SK-N-SH treated with all-trans-retinoic acid at 6 μM for 48 hours (cell line): ENCODE measurements around the gene FTCD.

Experiments used
- ATAC-seq: fragments of 200-7000 bp; cut with Tn5 transposase; 3 replicates; pipeline ENCODE4 v1.9.1; 2020; ENCODE audit warnings: mild to moderate bottlenecking, moderate library complexity
- BACH2 ChIP-seq: fragments of 250-450 bp; sonication (Bioruptor Pico); IDR thresholded peaks from 2 replicates; pipeline ENCODE4 v1.9.0; 2021; ENCODE audit warnings: mild to moderate bottlenecking, borderline replicate concordance
- CSDC2 ChIP-seq: fragments of 250-450 bp; sonication (Bioruptor Pico); IDR thresholded peaks from 2 replicates; pipeline ENCODE4 v1.5.0; 2020; ENCODE audit warnings: mild to moderate bottlenecking, moderate library complexity
- ESRRG ChIP-seq: fragments of 250-450 bp; sonication (Bioruptor Pico); IDR thresholded peaks from 2 replicates; pipeline ENCODE4 v1.6.1; 2021; ENCODE audit warnings: mild to moderate bottlenecking
- GLIS3 ChIP-seq: fragments of 250-450 bp; sonication (Bioruptor Pico); IDR thresholded peaks from 2 replicates; pipeline ENCODE4 v1.5.0; 2020; ENCODE audit warnings: mild to moderate bottlenecking, moderate library complexity
- ISL1 ChIP-seq: fragments of 250-450 bp; sonication (Bioruptor Pico); IDR thresholded peaks from 2 replicates; pipeline ENCODE4 v2.1.2; 2022; ENCODE audit warnings: mild to moderate bottlenecking, moderate library complexity
- OSR1 ChIP-seq: fragments of 250-450 bp; sonication (Bioruptor Pico); IDR thresholded peaks from 2 replicates; pipeline ENCODE4 v1.8.0; 2022; ENCODE audit warnings: moderate library complexity, mild to moderate bottlenecking, inconsistent platforms
- RARB ChIP-seq: fragments of 250-450 bp; sonication (Bioruptor Pico); IDR thresholded peaks from 2 replicates; pipeline ENCODE4 v1.8.0; 2021; ENCODE audit warnings: mild to moderate bottlenecking, moderate library complexity
- SNAI2 ChIP-seq: fragments of 250-450 bp; sonication (Bioruptor Pico); IDR thresholded peaks from 2 replicates; pipeline ENCODE4 v1.5.0; 2020; ENCODE audit warnings: mild to moderate bottlenecking, moderate library complexity
- TCF4 ChIP-seq: fragments of 250-450 bp; sonication (Bioruptor Pico); IDR thresholded peaks from 2 replicates; pipeline ENCODE4 v1.8.0; 2021; ENCODE audit warnings: mild to moderate bottlenecking, moderate library complexity, borderline replicate concordance
- ZC3H10 ChIP-seq: fragments of 250-450 bp; sonication (Bioruptor Pico); IDR thresholded peaks from 2 replicates; pipeline ENCODE4 v1.5.1; 2021; ENCODE audit warnings: mild to moderate bottlenecking, moderate library complexity
- ZFP3 ChIP-seq: fragments of 250-450 bp; sonication (Bioruptor Pico); IDR thresholded peaks from 2 replicates; pipeline ENCODE4 v1.5.0; 2020; ENCODE audit warnings: mild to moderate bottlenecking, moderate library complexity
- ZFP30 ChIP-seq: fragments of 450-650 bp; formaldehyde crosslinking; IDR thresholded peaks from 2 replicates; pipeline ENCODE4 v1.5.0; 2022; ENCODE audit warnings: mild to moderate bottlenecking, moderate library complexity
- ZNF70 ChIP-seq: fragments of 450-650 bp; formaldehyde crosslinking; IDR thresholded peaks from 2 replicates; pipeline ENCODE4 v1.5.0; 2020; ENCODE audit warnings: mild to moderate bottlenecking, moderate library complexity
- ZNF8 ChIP-seq: fragments of 450-650 bp; formaldehyde crosslinking; IDR thresholded peaks from 2 replicates; pipeline ENCODE4 v1.5.0; 2020; ENCODE audit warnings: mild to moderate bottlenecking, moderate library complexity
- TF ChIP-seq, protein P1 (sequence below): fragments of 250-450 bp; sonication (Bioruptor Pico); IDR thresholded peaks from 2 replicates; pipeline ENCODE4 v1.8.0; 2021; ENCODE audit warnings: low read depth, mild to moderate bottlenecking, moderate library complexity, borderline replicate concordance
- TF ChIP-seq, protein P2 (sequence below): fragments of 250-450 bp; sonication (Bioruptor Pico); IDR thresholded peaks from 2 replicates; pipeline ENCODE4 v1.8.0; 2020; ENCODE audit warnings: mild to moderate bottlenecking, moderate library complexity, borderline replicate concordance
- TF ChIP-seq, protein P3 (sequence below): fragments of 250-450 bp; sonication (Bioruptor Pico); IDR thresholded peaks from 2 replicates; pipeline ENCODE4 v1.5.1; 2020; ENCODE audit warnings: low read depth, mild to moderate bottlenecking, moderate library complexity
- TF ChIP-seq, protein P4 (sequence below): fragments of 250-450 bp; sonication (Bioruptor Pico); IDR thresholded peaks from 2 replicates; pipeline ENCODE4 v1.5.0; 2020; ENCODE audit warnings: mild to moderate bottlenecking, moderate library complexity

Gene FTCD

DNA sequence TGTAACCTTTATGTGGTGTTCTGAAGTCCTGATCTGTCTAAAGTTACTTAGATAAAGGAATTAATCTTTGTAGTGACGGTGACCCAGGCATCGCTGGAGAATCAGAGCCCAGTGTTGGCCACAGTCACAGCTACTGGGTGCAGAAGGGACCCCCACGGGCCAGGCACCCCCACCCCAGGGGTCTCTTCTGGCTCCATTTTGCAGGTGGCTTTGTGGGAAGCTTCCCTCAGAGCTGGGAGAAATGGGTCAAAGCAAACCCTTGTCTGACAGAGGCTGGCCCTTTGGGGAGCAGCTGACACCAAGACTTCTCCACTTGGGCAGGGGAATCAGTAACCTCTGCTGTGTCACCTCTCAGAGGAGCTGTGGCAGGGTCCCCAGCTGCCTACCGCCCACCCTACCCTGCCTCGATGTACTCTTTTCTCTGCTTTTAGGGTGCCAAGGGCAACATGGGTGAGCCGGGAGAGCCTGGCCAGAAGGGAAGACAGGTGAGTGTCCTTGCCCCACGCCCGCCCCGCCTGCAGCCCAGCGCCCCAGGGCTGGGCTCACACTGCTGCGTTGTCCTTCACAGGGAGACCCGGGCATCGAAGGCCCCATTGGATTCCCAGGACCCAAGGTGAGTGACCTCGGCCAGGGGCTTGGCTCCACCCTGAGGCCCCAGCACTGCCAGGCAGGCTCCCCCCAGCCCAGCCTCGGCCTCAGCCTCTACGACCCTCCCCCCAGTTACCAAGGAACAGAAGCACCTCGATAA lies 39.8 kb downstream of the FTCD start:
- ATAC-seq, result no peak
- TF ChIP-seq, protein P1, sequence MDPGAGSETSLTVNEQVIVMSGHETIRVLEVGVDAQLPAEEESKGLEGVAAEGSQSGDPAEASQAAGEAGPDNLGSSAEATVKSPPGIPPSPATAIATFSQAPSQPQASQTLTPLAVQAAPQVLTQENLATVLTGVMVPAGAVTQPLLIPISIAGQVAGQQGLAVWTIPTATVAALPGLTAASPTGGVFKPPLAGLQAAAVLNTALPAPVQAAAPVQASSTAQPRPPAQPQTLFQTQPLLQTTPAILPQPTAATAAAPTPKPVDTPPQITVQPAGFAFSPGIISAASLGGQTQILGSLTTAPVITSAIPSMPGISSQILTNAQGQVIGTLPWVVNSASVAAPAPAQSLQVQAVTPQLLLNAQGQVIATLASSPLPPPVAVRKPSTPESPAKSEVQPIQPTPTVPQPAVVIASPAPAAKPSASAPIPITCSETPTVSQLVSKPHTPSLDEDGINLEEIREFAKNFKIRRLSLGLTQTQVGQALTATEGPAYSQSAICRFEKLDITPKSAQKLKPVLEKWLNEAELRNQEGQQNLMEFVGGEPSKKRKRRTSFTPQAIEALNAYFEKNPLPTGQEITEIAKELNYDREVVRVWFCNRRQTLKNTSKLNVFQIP, result no peak
- TF ChIP-seq ZC3H10 (CRISPR knock-in tag) (no peak), BACH2 (CRISPR knock-in tag) (no peak), OSR1 (CRISPR knock-in tag) (no peak), RARB (CRISPR knock-in tag) (no peak), SNAI2 (CRISPR knock-in tag) (no peak), ESRRG (CRISPR knock-in tag) (no peak)
- TF ChIP-seq, protein P2, sequence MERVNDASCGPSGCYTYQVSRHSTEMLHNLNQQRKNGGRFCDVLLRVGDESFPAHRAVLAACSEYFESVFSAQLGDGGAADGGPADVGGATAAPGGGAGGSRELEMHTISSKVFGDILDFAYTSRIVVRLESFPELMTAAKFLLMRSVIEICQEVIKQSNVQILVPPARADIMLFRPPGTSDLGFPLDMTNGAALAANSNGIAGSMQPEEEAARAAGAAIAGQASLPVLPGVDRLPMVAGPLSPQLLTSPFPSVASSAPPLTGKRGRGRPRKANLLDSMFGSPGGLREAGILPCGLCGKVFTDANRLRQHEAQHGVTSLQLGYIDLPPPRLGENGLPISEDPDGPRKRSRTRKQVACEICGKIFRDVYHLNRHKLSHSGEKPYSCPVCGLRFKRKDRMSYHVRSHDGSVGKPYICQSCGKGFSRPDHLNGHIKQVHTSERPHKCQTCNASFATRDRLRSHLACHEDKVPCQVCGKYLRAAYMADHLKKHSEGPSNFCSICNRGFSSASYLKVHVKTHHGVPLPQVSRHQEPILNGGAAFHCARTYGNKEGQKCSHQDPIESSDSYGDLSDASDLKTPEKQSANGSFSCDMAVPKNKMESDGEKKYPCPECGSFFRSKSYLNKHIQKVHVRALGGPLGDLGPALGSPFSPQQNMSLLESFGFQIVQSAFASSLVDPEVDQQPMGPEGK (CRISPR knock-in tag), result no peak
- TF ChIP-seq, all 23 proteins: peak for 0

DNA sequence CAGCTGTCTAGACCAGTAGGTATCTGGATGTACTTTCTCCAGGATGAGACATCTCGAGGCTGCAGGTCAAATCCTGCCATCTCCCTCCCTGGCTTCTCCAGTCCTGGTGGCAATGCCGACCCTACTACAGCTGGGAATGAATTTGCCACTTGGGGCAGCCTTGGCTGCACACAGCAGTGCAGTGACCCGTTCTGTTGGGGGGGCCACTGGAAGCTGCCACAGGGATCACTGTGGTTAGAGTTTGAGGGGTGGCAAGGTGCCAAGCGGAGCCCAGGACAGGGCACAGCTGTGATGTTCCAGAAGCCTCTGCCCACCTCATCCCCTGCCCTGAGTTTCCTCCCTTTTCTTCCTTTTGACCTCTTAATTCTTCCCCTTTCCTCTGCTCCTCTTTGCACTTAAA lies 40.4 kb downstream of the FTCD start:
- no peak for ATAC-seq
- TF ChIP-seq GLIS3 (CRISPR knock-in tag) (no peak), RARB (CRISPR knock-in tag) (no peak), ISL1 (CRISPR knock-in tag) (no peak), ZC3H10 (CRISPR knock-in tag) (no peak), CSDC2 (CRISPR knock-in tag) (no peak), SNAI2 (CRISPR knock-in tag) (no peak), ZNF8 (CRISPR knock-in tag) (no peak), ZFP30 (CRISPR knock-in tag) (no peak)
- TF ChIP-seq, protein P3, sequence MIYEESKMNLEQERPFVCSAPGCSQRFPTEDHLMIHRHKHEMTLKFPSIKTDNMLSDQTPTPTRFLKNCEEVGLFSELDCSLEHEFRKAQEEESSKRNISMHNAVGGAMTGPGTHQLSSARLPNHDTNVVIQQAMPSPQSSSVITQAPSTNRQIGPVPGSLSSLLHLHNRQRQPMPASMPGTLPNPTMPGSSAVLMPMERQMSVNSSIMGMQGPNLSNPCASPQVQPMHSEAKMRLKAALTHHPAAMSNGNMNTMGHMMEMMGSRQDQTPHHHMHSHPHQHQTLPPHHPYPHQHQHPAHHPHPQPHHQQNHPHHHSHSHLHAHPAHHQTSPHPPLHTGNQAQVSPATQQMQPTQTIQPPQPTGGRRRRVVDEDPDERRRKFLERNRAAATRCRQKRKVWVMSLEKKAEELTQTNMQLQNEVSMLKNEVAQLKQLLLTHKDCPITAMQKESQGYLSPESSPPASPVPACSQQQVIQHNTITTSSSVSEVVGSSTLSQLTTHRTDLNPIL (CRISPR knock-in tag), result no peak
- TF ChIP-seq, protein P4, sequence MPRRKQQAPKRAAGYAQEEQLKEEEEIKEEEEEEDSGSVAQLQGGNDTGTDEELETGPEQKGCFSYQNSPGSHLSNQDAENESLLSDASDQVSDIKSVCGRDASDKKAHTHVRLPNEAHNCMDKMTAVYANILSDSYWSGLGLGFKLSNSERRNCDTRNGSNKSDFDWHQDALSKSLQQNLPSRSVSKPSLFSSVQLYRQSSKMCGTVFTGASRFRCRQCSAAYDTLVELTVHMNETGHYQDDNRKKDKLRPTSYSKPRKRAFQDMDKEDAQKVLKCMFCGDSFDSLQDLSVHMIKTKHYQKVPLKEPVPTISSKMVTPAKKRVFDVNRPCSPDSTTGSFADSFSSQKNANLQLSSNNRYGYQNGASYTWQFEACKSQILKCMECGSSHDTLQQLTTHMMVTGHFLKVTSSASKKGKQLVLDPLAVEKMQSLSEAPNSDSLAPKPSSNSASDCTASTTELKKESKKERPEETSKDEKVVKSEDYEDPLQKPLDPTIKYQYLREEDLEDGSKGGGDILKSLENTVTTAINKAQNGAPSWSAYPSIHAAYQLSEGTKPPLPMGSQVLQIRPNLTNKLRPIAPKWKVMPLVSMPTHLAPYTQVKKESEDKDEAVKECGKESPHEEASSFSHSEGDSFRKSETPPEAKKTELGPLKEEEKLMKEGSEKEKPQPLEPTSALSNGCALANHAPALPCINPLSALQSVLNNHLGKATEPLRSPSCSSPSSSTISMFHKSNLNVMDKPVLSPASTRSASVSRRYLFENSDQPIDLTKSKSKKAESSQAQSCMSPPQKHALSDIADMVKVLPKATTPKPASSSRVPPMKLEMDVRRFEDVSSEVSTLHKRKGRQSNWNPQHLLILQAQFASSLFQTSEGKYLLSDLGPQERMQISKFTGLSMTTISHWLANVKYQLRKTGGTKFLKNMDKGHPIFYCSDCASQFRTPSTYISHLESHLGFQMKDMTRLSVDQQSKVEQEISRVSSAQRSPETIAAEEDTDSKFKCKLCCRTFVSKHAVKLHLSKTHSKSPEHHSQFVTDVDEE, result no peak

DNA sequence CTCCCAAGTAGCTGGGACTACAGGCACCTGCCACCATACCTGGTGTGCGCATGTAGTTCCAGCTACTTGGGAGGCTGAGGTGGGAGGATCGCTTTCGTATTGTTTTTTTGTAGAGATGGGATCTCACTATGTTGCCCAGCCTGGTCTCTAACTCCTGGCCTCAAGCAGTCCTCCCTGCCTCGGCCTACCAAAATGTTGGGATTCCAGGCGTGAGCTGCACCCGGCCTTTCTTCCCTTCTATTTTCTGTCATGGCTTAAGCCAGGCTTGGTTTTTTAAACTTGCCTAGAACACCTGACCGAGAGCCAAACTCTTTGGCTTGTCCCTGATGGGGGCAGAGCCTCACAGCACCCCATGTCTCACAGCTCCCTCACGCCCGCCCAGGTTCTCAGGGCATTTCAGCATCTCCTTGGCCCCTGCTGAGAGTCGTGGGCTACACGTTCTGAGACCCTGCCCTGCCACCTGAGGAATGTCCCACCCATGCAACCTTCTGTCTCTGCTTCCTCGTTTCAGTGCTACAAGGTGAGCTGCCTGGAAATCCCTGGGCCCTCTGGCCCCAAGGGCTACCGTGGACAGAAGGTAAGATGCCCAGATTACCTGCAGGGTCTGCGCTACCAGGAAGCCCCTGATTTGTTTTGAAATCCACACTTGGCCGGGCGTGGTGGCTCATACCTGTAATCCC lies 41.7 kb downstream of the FTCD start:
- TF ChIP-seq ESRRG (CRISPR knock-in tag), result no peak
- TF ChIP-seq ZFP3, result no peak
- no peak for TF ChIP-seq SNAI2 (CRISPR knock-in tag)
- TF ChIP-seq, protein P4, result no peak
- TF ChIP-seq ZNF70, result no peak
- no peak for TF ChIP-seq ZNF8 (CRISPR knock-in tag)
- no peak for TF ChIP-seq TCF4
- TF ChIP-seq, protein P1, result no peak
- TF ChIP-seq BACH2 (CRISPR knock-in tag), result no peak
- TF ChIP-seq ZFP30 (CRISPR knock-in tag), result no peak
- TF ChIP-seq, all 23 proteins: peak for 0
- ATAC-seq, result no peak
